ENCODE measurements around the gene ADH6.
"Not testable (repeated sequence)": the region's sequence is repeated elsewhere in the genome, so short reads cannot be mapped to it uniquely, and the experiment has no call there.

ADH6 gene

DNA sequence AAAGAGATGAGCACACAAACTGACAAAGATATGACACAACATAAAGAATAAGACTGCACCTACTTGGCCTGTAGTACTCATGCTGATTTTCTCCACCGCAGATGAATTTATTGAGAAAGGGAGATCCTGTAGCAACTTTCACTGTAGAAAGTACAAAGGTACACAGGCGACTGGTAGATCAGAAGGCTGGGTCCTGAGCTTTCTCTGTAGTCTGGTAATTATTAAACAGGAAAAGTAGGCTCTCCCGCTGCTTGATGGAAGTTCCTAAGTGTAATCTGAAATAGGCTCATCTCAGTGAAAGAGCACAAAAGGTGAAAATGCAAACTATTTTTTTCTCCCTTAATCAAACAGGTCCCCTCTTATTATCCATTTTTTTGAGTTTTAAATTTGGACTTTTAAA lies at the start of gene ADH6:
Gene ADH6, minus strand, starts transcription at position 175 of the 400 bp plus-strand sequence. Its CDS starts 94 bp downstream, at position 81.
- no peak for DNase-seq

GRCh38 chr4:99264927-99265326 lies 45.9 kb upstream of the ADH6 start:
- no peak for DNase-seq

- no peak for DNase-seq
Measured at GRCh38 chr4:99252746-99253145, 33.7 kb upstream of the ADH6 start.

DNA sequence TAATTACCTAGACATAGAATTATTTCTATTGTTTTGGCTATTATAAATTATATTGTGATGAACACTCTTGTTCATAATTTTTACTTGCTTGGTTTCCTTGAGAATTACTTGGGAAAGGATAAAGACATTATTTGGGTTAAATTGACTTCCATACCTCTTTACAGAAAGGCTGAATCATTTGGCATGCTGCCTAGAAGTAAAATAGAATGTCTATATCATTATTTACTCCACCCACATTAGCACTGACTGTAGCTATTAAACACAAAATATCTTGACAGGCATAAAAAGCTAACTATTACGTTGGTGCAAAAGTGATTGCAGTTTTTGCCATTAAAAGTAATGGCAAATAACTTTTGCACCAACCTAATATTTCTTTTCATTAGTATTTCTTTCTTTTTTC lies 29.7 kb upstream of the ADH6 start:
- no peak for DNase-seq

DNA sequence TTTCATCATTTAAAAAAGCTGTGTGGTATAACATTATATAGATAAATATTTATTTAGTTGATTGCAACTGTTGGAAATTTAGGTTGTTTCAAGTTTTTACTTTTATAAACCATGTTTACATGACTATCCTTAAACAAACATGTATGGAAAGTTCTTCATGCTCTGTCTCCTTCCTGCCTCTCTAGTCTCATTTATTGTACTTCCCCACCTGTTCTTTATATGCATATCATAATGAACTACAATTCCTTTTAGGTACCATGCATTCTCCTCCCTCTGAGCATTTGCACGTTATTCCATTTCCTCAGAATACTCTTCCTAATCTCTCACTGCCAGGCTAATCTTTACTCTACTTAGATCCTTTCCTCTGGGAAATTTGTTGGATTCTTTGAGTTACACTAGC lies 16.9 kb upstream of the ADH6 start:
- no peak for DNase-seq

DNA sequence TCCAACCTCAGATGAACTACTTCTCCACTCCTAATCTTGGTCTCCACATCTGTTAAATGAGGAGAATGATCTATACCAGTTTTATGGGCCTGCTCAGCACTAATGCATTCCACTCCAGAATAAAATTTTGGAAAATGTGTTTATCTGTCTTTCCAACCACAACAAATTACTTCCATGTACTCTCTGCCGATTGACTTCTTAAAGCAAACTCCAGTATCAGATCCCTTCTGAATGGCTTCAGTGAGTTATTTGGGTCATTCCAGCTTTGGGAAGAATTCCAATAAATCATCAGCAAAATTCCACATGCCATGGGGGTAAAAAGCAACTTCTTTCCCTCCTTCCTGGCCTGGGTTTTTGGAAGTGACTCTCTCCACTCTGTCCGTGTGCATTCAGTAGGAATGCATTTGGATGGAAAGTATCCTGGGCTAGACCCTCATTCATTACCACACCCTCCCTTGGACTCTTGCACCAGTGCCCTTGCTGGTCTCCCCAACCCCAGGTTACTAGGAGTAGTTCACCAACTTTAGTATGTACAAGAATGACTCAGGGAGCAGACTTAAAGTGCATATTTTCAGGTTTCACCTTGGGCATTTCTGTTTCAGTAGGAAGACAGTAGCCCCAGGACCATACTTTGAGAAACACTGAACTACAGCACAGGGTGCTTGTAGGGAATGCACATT lies 15.4 kb upstream of the ADH6 start:
- no peak for DNase-seq

DNA sequence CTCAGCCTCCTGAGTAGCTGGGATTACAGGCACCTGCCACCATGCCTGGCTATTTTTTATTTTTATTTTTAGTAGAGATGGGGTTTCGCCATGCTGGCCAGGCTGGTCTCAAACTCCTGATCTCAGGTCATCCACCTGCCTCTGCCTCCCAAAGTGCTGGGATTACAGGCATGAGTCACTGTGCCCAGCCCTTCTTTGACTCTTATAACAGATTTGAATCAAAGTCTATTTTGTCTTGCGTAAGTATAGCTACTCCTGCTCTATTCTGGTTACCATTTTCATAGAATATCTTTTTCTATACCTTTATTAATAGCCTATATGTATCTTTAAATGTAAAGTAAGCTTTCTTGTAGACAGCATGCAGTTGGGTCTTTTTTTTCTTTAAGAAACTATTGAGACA lies 14.4 kb upstream of the ADH6 start:
- DNase-seq = not testable (repeated sequence)

DNA sequence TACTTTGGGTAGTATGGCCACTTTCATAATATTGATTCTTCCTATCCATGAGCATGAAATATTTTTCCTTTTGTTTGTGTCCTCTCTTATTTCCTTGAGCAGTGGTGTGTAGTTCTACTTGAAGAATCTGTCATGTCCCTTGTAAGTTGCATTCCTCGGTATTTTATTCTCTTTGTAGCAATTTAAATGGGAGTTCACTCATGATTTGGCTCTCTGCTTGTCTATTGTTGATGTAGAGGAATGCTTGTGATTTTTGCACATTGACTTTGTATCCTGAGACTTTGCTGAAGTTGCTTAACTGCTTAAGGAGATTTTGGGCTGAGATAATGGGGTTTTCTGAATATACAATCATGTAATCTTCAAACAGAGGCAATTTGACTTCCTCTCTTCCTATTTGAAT lies 9.7 kb upstream of the ADH6 start:
- not testable (repeated sequence) for DNase-seq

DNA sequence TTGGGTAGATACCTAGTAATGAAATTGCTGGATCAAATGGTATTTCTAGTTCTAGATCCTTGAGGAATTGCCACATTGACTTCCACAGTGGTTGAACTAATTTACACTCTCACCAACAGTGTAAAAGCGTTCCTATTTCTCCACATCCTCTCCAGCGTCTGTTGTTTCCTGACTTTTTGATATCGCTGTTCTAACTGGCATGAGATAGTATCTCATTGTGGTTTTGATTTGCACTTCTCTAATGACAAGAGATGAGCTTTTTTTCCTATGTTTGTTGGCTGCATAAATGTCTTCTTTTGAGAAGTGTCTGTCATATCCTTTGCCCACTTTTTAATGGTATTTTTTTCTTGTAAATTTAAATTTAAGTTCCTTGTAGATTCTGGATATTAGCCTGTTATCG lies 8.6 kb upstream of the ADH6 start:
- DNase-seq = not testable (repeated sequence)

DNA sequence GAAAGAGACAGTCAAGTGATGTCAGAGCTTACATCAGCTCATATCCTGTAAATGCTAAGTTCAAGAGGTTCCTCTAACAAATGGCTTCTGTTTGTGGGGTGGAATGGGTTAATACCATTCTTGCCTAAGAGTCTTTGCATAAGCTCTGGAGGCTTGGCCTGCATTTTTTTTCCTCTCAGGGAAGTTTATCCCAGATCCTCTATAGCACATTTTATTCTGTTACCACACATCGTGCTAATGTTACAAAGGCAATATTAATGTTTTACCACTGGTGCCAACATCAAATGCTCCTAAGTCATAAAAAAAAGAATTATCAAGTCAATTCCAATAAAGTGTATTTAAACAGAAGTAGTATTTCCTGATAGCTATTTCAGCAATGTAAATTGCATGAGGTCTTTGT lies 2.9 kb upstream of the ADH6 start:
- DNase-seq = no peak

GRCh38 chr4:99219479-99219878 lies 433 bp upstream of the ADH6 start:
- DNase-seq = no peak

DNA sequence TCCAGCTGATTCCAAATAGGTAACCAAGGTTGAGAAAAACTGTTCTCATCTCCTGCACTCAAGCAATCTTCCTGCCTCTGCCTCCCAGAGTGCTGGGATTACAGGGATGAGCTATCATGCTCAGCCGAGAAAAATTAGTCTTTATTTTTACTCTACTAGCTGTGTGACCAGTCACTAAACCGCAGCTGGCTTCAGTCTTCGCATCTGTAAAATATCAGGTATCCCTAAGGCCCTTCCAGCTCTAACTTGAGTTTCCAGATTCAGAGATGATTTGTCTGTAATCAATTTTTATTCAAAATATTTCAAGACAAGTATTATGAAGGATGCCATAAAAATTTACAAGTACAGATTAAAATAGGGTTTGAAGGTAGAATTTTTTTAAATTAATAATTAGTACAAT lies 3.5 kb downstream of the ADH6 start:
- no peak for DNase-seq

DNA sequence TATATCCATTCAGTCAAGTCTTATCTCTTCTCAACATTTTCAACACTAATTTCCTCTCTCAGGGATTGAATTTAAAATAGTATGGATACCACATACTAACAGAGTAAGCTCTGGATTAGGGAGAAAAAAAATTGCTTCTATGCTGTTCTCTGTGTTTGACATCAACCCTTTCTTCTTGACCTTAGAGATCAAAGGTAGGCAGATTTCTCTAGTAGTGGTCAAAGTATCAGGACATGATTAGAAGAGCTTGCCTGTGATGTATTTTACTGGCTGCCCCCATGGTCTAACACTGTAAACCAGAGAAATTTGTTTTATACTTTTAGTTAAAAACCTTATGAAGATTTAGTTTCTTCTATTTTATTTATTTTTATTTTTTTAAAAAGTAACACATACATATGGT lies 8.3 kb downstream of the ADH6 start:
- no peak for DNase-seq

DNA sequence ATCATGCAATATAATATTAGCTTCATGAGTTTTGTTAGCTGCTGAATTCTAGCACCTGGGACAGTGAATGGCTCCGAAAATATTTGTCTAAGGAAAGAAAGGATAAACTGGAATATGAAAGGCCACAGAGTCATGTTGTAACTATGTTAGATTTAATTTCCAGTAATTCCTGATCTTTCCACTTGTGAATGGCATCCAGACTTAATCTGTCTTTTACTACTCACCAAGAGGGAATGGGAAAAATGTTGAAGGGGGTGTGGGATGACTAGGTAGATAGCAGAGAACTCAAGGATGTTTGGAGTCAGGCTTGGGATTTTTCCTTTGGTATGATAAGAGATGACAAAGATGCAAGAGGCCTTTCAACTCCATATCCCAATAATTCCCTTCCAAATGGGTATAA lies 9.4 kb downstream of the ADH6 start:
- DNase-seq = no peak

GRCh38 chr4:99208719-99209075 lies 10.3 kb downstream of the ADH6 start:
- no peak for DNase-seq

DNA sequence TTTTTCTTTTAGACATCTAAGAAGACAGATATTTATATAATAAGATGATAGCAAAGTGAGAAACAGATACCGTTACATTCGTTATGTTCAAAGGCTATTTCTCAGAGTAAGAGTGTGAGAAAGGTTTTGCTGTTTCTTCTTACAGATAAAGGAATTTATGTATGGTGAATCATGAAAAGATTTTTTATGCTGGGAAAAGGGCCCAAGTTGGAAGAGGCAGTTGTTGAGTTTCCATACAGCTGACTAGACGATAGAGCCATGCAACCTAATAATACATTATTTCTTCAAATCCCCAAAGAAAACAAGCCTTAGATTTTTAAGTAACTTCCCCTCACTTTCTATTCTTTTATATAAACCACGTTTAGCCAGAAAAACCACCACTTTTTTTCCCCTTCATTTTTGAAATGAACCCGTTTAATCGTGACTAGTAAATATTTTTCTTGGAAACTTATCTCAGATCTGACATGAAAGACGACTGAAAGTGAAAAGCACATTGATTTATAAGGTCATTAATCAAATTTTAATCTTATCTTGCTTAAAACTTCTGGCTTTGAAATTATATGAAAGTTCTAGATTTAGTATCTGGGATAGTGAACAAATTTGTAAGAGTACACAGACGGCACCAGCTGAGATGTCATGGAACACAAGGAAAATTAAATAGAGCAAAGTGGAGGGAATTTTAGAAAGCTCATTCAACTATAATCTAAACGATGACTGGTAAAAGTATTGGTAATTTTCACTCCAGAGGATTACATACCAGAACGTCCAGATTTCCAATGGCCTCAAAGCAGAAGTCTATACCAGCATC lies 10.9 kb downstream of the ADH6 start:
- no peak for DNase-seq

GRCh38 chr4:99207069-99207743 lies 11.8 kb downstream of the ADH6 start:
- DNase-seq = no peak

- no peak for DNase-seq
Measured at GRCh38 chr4:99205153-99205979, 13.7 kb downstream of the ADH6 start.

- DNase-seq = no peak
Measured at GRCh38 chr4:99202536-99202935, 16.5 kb downstream of the ADH6 start.

GRCh38 chr4:99202094-99202493 lies 17.0 kb downstream of the ADH6 start:
- DNase-seq = no peak

DNA sequence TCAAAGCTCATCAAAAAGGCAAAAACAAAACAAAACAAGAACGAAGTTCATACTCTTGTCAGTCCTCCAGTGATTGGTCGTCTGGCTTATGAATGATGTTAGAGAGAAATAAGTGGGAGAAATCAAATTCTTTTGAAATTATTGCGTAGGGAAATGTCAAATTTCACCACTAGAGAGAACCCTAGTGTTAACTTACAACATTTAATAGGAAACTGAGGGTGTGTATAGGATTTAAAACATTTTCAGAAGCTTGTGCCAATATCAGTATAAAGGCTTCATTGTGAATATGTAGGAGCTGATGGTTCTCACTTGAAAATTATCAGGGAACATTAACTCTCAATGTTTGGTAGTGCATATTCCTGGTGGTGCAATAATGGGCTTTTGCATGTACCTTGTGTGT lies 17.4 kb downstream of the ADH6 start:
- no peak for DNase-seq

DNA sequence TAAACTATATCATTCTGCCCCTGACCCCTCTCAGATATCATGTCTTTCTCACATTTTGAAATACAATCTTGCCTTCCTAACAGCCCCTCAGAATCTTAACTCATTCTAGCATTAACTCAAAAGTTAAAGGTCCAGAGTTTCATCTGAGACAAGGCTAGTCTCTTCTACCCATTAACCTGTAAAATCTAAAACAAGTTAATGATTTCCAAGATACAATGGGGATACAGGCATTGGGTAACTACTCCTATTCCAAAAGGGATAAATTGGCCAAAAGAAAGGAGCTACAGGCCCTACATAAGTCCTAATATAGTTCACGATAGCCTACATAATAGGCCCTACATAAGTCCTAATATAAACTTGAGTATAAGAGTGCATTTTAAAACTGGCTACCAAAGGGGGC lies 18.9 kb downstream of the ADH6 start:
- DNase-seq = no peak

GRCh38 chr4:99190336-99190735 lies 28.7 kb downstream of the ADH6 start:
- no peak for DNase-seq

Measured in cerebellar nuclear complex (tissue), 1 donor.